Skeletal muscle tissue (tissue), 4 donors: ENCODE measurements around the gene ZNF225. TPM values are rescaled to one million over a fixed set of nuclear protein-coding genes. Genes with fewer than 3 reads are reported as not detected.

Source experiments
- H3K27ac ChIP-seq: one replicate; pipeline ENCODE4 v1.7.0; 2013; ENCODE audit warnings: mild to moderate bottlenecking, low read depth, low read length, inconsistent platforms
- H3K27me3 ChIP-seq, 3 donors: one replicate each; pipeline ENCODE4 v1.7.0; 2013; ENCODE audit warnings: low read length in 3 of 3; ENCODE audit not compliant: control insufficient read depth in 3 of 3, insufficient read depth in 3 of 3
- H3K36me3 ChIP-seq, 3 donors: one replicate each; pipeline ENCODE4 v1.7.0; 2013; ENCODE audit warnings: low read length in 3 of 3; ENCODE audit not compliant: control insufficient read depth in 3 of 3, insufficient read depth in 3 of 3
- H3K4me1 ChIP-seq, 3 donors: one replicate each; pipeline ENCODE4 v1.7.0; 2013; ENCODE audit warnings: low read length in 3 of 3, mild to moderate bottlenecking in 3 of 3; ENCODE audit not compliant: control insufficient read depth in 3 of 3, insufficient read depth in 3 of 3
- H3K4me3 ChIP-seq, 3 donors: one replicate each; pipeline ENCODE4 v1.7.0; 2013; ENCODE audit warnings: low read length in 3 of 3
- H3K9ac ChIP-seq, 3 donors: one replicate each; pipeline ENCODE4 v1.7.0; 2013; ENCODE audit warnings: low read length in 3 of 3, mild to moderate bottlenecking in 3 of 3, moderate library complexity in 2 of 3, low read depth in 1 of 3
- H3K9me3 ChIP-seq, 3 donors: one replicate each; pipeline ENCODE4 v1.7.0; 2013; ENCODE audit warnings: low read length in 3 of 3; ENCODE audit not compliant: control insufficient read depth in 3 of 3
- total RNA-seq: library from RNA; depleted of rRNA; stranded (reverse); fragments of >200 nt; gene quantifications from one replicate; pipeline ENCODE4 v1.2.3, GENCODE V29; 2014
- donor health status: Osteomylitis.

Gene ZNF225
- 7.3 TPM for total RNA-seq

GRCh38 chr19:44113138-44113783, at the start of gene ZNF225:
TSS of gene ZNF225 (plus strand) at chr19:44113399. CDS start at chr19:44115828, 2,429 bp downstream.
- Histone ChIP-seq H3K9me3 (peaks cover 6 to 19% (median 12%) of the 10 kb centered on the region in 3 donors), H3K9ac (peak within 1 kb of the TSS; percentile 83 to 95 (median 90)), H3K4me1 (peaks cover 9 to 18% (median 17%) of the 10 kb centered on the region in 3 donors), H3K27ac (peak within 1 kb of the TSS; percentile 78), H3K36me3 (peaks cover 14 to 31% (median 17%) of the 10 kb centered on the region in 3 donors), H3K4me3 (peak within 1 kb of the TSS; percentile 94 to 97 (median 96)), H3K27me3 (no peaks in the 10 kb centered on the region)

- peaks cover 55 to 58% (median 57%) of the 10 kb centered on the region in 3 donors for H3K36me3 ChIP-seq
- H3K4me3 ChIP-seq, result peak overlapping the region in 2 of 3 donors; percentile 5 to 9
- no peaks in the 10 kb centered on the region for H3K27me3 ChIP-seq
- H3K9ac ChIP-seq, result no peak overlapping the region
- H3K9me3 ChIP-seq, result peaks cover 17 to 40% (median 26%) of the 10 kb centered on the region in 3 donors
- H3K27ac ChIP-seq, result no peak overlapping the region
- peaks cover 0 to 3% (median under 1%) of the 10 kb centered on the region in 3 donors for H3K4me1 ChIP-seq
Observed at GRCh38 chr19:44066305-44066704, 46.9 kb upstream of the ZNF225 start.

DNA sequence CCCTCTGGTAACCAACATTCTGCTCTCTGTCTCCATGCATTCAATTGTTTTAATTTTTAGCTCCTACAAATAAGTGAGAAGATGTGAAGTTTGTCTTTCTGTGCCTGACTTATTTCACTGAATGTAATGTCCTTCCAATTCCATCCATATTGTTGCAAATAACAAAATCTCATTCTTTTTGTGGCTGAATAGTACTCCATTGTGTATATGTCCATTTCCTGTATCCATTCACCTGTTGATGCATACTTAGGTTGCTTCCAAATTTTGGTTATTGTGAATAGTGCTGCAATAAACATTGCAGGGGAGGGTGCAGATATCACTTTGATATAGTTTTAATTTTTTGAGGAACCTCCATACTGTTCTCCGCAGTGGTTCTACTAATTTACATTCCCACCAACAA, 43.8 kb upstream of the ZNF225 start:
- Histone ChIP-seq H3K36me3 (peaks cover 27 to 32% (median 27%) of the 10 kb centered on the region in 3 donors), H3K4me1 (peaks cover 8 to 22% (median 11%) of the 10 kb centered on the region in 3 donors), H3K4me3 (no peak overlapping the region), H3K9me3 (peaks cover 11 to 26% (median 21%) of the 10 kb centered on the region in 3 donors), H3K27me3 (no peaks in the 10 kb centered on the region), H3K9ac (no peak overlapping the region), H3K27ac (no peak overlapping the region)

- no peaks in the 10 kb centered on the region for H3K27me3 ChIP-seq
- H3K9me3 ChIP-seq, result peaks cover 1 to 8% (median 7%) of the 10 kb centered on the region in 3 donors
- peaks cover 8 to 22% (median 11%) of the 10 kb centered on the region in 3 donors for H3K4me1 ChIP-seq
- peak within 1 kb of the TSS; percentile 90 to 99 (median 98) for H3K4me3 ChIP-seq
- peaks cover 8 to 11% (median 11%) of the 10 kb centered on the region in 3 donors for H3K36me3 ChIP-seq
- peak within 1 kb of the TSS; percentile 57 to 85 (median 80) for H3K9ac ChIP-seq
- H3K27ac ChIP-seq, result peak within 1 kb of the TSS; percentile 61
Observed at GRCh38 chr19:44071824-44072542, 41.2 kb upstream of the ZNF225 start, which contains the start of gene ZNF284. TSS of gene ZNF284 (plus strand) at chr19:44072159. CDS start at chr19:44076390, 4,231 bp downstream.

GRCh38 chr19:44072543-44073401, 40.4 kb upstream of the ZNF225 start:
- peaks cover 8 to 22% (median 11%) of the 10 kb centered on the region in 3 donors for H3K4me1 ChIP-seq
- H3K27me3 ChIP-seq, result no peaks in the 10 kb centered on the region
- peaks cover 6 to 8% (median 6%) of the 10 kb centered on the region in 3 donors for H3K36me3 ChIP-seq
- peaks cover 0 to 4% (median 2%) of the 10 kb centered on the region in 3 donors for H3K9me3 ChIP-seq
- H3K4me3 ChIP-seq, result peak overlapping the region; percentile 90 to 99 (median 98)
- H3K9ac ChIP-seq, result peak overlapping the region; percentile 45 to 85 (median 80)
- H3K27ac ChIP-seq, result no peak overlapping the region

- Histone ChIP-seq H3K36me3 (peaks cover 9 to 19% (median 15%) of the 10 kb centered on the region in 3 donors), H3K4me3 (no peak overlapping the region), H3K4me1 (peaks cover 8 to 19% (median 10%) of the 10 kb centered on the region in 3 donors), H3K27me3 (no peaks in the 10 kb centered on the region), H3K27ac (no peak overlapping the region), H3K9me3 (no peaks in the 10 kb centered on the region), H3K9ac (no peak overlapping the region)
Observed at GRCh38 chr19:44076325-44076724, 36.9 kb upstream of the ZNF225 start.

GRCh38 chr19:44092108-44092507, 21.1 kb upstream of the ZNF225 start:
- Histone ChIP-seq H3K27ac (no peak overlapping the region), H3K4me1 (peaks cover 6 to 8% (median 6%) of the 10 kb centered on the region in 3 donors), H3K9me3 (no peaks in the 10 kb centered on the region), H3K4me3 (no peak overlapping the region), H3K27me3 (no peaks in the 10 kb centered on the region), H3K36me3 (peaks cover 11 to 14% (median 11%) of the 10 kb centered on the region in 3 donors), H3K9ac (no peak overlapping the region)

- no peaks in the 10 kb centered on the region for H3K9me3 ChIP-seq
- H3K36me3 ChIP-seq, result peaks cover 20 to 29% (median 25%) of the 10 kb centered on the region in 3 donors
- H3K4me1 ChIP-seq, result peaks cover 6 to 8% (median 6%) of the 10 kb centered on the region in 3 donors
- H3K4me3 ChIP-seq, result peak within 1 kb of the TSS; percentile 95 to 98 (median 98)
- peak within 1 kb of the TSS; percentile 72 to 96 (median 95) for H3K9ac ChIP-seq
- peak within 1 kb of the TSS; percentile 76 for H3K27ac ChIP-seq
- H3K27me3 ChIP-seq, result no peaks in the 10 kb centered on the region
Observed at GRCh38 chr19:44093931-44094765, 19.1 kb upstream of the ZNF225 start, which contains the start of gene ZNF224. TSS of gene ZNF224 (plus strand) at chr19:44094361. CDS start at chr19:44097874, 3,513 bp downstream.
